ENCODE results near the gene LTO1. TPM values are rescaled to one million over a fixed set of nuclear protein-coding genes. Genes with fewer than 3 reads are reported as not detected.

The LTO1 gene
- total and polyA plus RNA-seq, 10 donors, result 17.5 to 41.4 (median 31.0) TPM

- Histone ChIP-seq H3K4me3 (no peak overlapping the region), H3K27me3 (replicated peaks in 1 of 7) (no peaks in the 10 kb centered on the region), H3K4me1 (peaks cover 0 to 15% (median 8%) of the 10 kb centered on the region in 6 donors), H3K36me3 (peaks cover 0 to 56% (median 26%) of the 10 kb centered on the region in 6 donors), H3K9me3 (no peaks in the 10 kb centered on the region), H3K27ac (no peak overlapping the region)
- intact Hi-C loops (cut with DNase I; ENCODE audit: low total_unique reads), result no loop called here
- TF ChIP-seq POLR2A (IDR thresholded peaks at IDR 0.05) (no peak), CTCF (IDR thresholded peaks at IDR 0.05 in 8 of 11, conservative IDR thresholded peaks at IDR 0.05 in 3 of 11) (no peak), POLR2AphosphoS5 (IDR thresholded peaks at IDR 0.05) (no peak)
- DNase-seq, result no peak
- 76 to 93% (median 88%) methylated on average over 10 of the region's 10 CpGs for WGBS, 5 donors
These were observed 13.8 kb downstream of the LTO1 start for GRCh38 chr11:69661413-69661715.

- intact Hi-C loops (cut with DNase I; ENCODE audit: low total_unique reads), result no loop called here
- no peak overlapping the region for H3K27ac ChIP-seq
- H3K4me3 ChIP-seq, result no peak overlapping the region
- DNase-seq, result peak; percentile 18
- TF ChIP-seq POLR2A (IDR thresholded peaks at IDR 0.05) (no peak), CTCF (IDR thresholded peaks at IDR 0.05 in 8 of 11, conservative IDR thresholded peaks at IDR 0.05 in 3 of 11) (no peak), POLR2AphosphoS5 (IDR thresholded peaks at IDR 0.05) (no peak)
- H3K36me3 ChIP-seq, result peaks cover 0 to 43% (median 17%) of the 10 kb centered on the region in 6 donors
- no peaks in the 10 kb centered on the region for H3K9me3 ChIP-seq
- H3K4me1 ChIP-seq, result peaks cover 0 to 15% (median 8%) of the 10 kb centered on the region in 6 donors
- 91 to 96% (median 93%) methylated on average over 4 of the region's 4 CpGs for WGBS, 5 donors
- H3K27me3 ChIP-seq (replicated peaks in 1 of 7), result no peaks in the 10 kb centered on the region
These were observed 15.1 kb downstream of the LTO1 start for GRCh38 chr11:69660001-69660500.

GRCh38 chr11:69659591-69659990, 15.6 kb downstream of the LTO1 start:
- DNase-seq, result peak; percentile 51
- Histone ChIP-seq H3K4me3 (no peak overlapping the region), H3K4me1 (peaks cover 0 to 15% (median 8%) of the 10 kb centered on the region in 6 donors), H3K27me3 (replicated peaks in 1 of 7) (no peaks in the 10 kb centered on the region), H3K9me3 (no peaks in the 10 kb centered on the region), H3K36me3 (peaks cover 0 to 38% (median 13%) of the 10 kb centered on the region in 6 donors), H3K27ac (no peak overlapping the region)
- 92 to 99% (median 94%) methylated on average over 11 to 12 of the region's 12 CpGs for WGBS, 5 donors
- intact Hi-C loops (cut with DNase I; ENCODE audit: low total_unique reads), result no loop called here
- TF ChIP-seq CTCF (IDR thresholded peaks at IDR 0.05 in 8 of 11, conservative IDR thresholded peaks at IDR 0.05 in 3 of 11) (no peak), POLR2A (IDR thresholded peaks at IDR 0.05) (no peak), POLR2AphosphoS5 (IDR thresholded peaks at IDR 0.05) (no peak)

- peak; percentile 57 for DNase-seq
- Histone ChIP-seq H3K4me1 (peaks cover 0 to 15% (median 8%) of the 10 kb centered on the region in 6 donors), H3K36me3 (peaks cover 0 to 38% (median 12%) of the 10 kb centered on the region in 6 donors), H3K27me3 (replicated peaks in 1 of 7) (no peaks in the 10 kb centered on the region), H3K4me3 (no peak overlapping the region), H3K9me3 (no peaks in the 10 kb centered on the region), H3K27ac (no peak overlapping the region)
- 83 to 90% (median 87%) methylated on average over 16 to 18 of the region's 18 CpGs for WGBS, 5 donors
- intact Hi-C loops (cut with DNase I; ENCODE audit: low total_unique reads), result no loop called here
- TF ChIP-seq CTCF (IDR thresholded peaks at IDR 0.05 in 8 of 11, conservative IDR thresholded peaks at IDR 0.05 in 3 of 11) (no peak), POLR2AphosphoS5 (IDR thresholded peaks at IDR 0.05) (no peak), POLR2A (IDR thresholded peaks at IDR 0.05) (no peak)
These were observed 16.3 kb downstream of the LTO1 start for GRCh38 chr11:69658626-69659450.

All from spleen (tissue), 11 donors.